Gastroesophageal sphincter (tissue), 3 donors: ENCODE data around the gene C19orf18.

ENCODE experiments used
- POLR2AphosphoS5 ChIP-seq: sonication (generic); formaldehyde crosslinking; IDR thresholded peaks from one replicate; pipeline ENCODE4 v1.6.1; 2017; ENCODE audit warnings: antibody characterized with exemption
- TF ChIP-seq, protein P1 (sequence below), 4 experiments: fragments of 200-600 bp in 2 of 4; fragments of 450-650 bp in 2 of 4; sonication (generic) in 1 of 4; IDR thresholded peaks; one replicate each; pipeline ENCODE4 v1.5.1; 2017 to 2019; ENCODE audit warnings: antibody characterized with exemption in 4 of 4, mild to moderate bottlenecking in 2 of 4, moderate library complexity in 2 of 4

DNA sequence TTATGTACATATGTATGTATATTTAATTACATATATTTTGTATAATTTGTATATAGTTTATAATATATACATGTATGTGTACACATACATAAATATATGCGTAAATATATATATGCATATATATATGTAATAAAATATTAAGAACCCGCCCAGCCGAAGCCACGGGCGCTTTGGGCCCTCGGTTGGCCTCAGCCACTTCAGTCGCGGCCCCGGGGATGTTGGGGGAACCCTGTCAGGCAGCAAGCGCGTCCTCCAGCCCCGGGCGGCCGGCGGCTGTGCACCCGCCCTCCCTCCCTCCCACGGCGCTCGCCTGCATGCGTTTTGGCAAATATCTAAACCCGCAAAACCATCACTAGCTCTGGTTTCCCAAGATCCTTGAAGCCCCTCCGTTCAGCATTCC is 36.2 kb upstream of the C19orf18 start:
- TF ChIP-seq POLR2AphosphoS5, result no peak
- TF ChIP-seq, protein P1, sequence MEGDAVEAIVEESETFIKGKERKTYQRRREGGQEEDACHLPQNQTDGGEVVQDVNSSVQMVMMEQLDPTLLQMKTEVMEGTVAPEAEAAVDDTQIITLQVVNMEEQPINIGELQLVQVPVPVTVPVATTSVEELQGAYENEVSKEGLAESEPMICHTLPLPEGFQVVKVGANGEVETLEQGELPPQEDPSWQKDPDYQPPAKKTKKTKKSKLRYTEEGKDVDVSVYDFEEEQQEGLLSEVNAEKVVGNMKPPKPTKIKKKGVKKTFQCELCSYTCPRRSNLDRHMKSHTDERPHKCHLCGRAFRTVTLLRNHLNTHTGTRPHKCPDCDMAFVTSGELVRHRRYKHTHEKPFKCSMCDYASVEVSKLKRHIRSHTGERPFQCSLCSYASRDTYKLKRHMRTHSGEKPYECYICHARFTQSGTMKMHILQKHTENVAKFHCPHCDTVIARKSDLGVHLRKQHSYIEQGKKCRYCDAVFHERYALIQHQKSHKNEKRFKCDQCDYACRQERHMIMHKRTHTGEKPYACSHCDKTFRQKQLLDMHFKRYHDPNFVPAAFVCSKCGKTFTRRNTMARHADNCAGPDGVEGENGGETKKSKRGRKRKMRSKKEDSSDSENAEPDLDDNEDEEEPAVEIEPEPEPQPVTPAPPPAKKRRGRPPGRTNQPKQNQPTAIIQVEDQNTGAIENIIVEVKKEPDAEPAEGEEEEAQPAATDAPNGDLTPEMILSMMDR (IDR thresholded peaks at IDR 0.05), result no peak
